Upper lobe of left lung (tissue), 6 donors: ENCODE results near the gene SPESP1. TPM values are rescaled to one million over a fixed set of nuclear protein-coding genes. Genes with fewer than 3 reads are reported as not detected.
A peak's percentile ranks its signal among the peaks of the same experiment; 100 is the strongest.
"Not testable (repeated sequence)": the region's sequence is repeated elsewhere in the genome, so short reads cannot be mapped to it uniquely, and the experiment has no call there.

Experiments
- ATAC-seq, 2 donors: fragments of 200-7000 bp; cut with Tn5 transposase; one replicate each; pipeline ENCODE4 v1.9.1; 2022; ENCODE audit warnings: mild to moderate bottlenecking in 2 of 2, moderate library complexity in 2 of 2; ENCODE audit not compliant: low FRiP score in 2 of 2
- DNase-seq, 2 donors: peaks; one replicate each; pipeline ENCODE4 v3.0.0-alpha.2; 2019 to 2020
- H3K27ac ChIP-seq, 4 donors: fragments of 200-600 bp; sonication (generic); one replicate each; pipeline ENCODE4 v1.5.1; 2016 to 2019
- H3K27me3 ChIP-seq, 4 donors: fragments of 200-600 bp; sonication (generic); one replicate each; pipeline ENCODE4 v1.5.1; 2017 to 2019
- H3K36me3 ChIP-seq, 4 donors: fragments of 200-600 bp; sonication (generic); one replicate each; pipeline ENCODE4 v1.5.1; 2016 to 2019
- H3K4me1 ChIP-seq, 4 donors: fragments of 200-600 bp; sonication (generic); one replicate each; pipeline ENCODE4 v1.5.1; 2018 to 2019
- H3K4me3 ChIP-seq, 4 donors: fragments of 200-600 bp; sonication (generic); one replicate each; pipeline ENCODE4 v1.5.1; 2017 to 2019; ENCODE audit warnings: mild to moderate bottlenecking in 2 of 4, moderate library complexity in 1 of 4
- H3K9me3 ChIP-seq, 4 donors: fragments of 200-600 bp; sonication (generic); one replicate each; pipeline ENCODE4 v1.5.1; 2018 to 2019
- EP300 ChIP-seq, 4 donors: sonication (generic); formaldehyde crosslinking; IDR thresholded peaks; one replicate each; pipeline ENCODE4 v1.5.1; 2017; ENCODE audit warnings: antibody characterized with exemption in 4 of 4, control low read depth in 2 of 4
- POLR2A ChIP-seq, 4 donors: fragments of 450-650 bp; IDR thresholded peaks; one replicate each; pipeline ENCODE4 v1.5.1; 2016 to 2017; ENCODE audit warnings: antibody characterized with exemption in 4 of 4, mild to moderate bottlenecking in 2 of 4
- POLR2AphosphoS5 ChIP-seq, 2 donors: sonication (generic); formaldehyde crosslinking; IDR thresholded peaks; one replicate each; pipeline ENCODE4 v1.5.1; 2017; ENCODE audit warnings: antibody characterized with exemption in 2 of 2
- WGBS, 2 donors: methylation state at CpG; one replicate each; pipeline ENCODE4 v1.1.5; 2017 to 2018; 5-methylcytosine and 5-hydroxymethylcytosine counted together
- total RNA-seq, 6 donors: library from RNA; depleted of rRNA in 4 of 6; stranded (reverse); fragments of >200 nt in 4 of 6; gene quantifications; one replicate each; pipeline versions ENCODE4 v1.1.0 to v1.2.1, GENCODE V29; 2016 to 2021
- TF ChIP-seq, protein P1 (sequence below), 6 experiments: fragments of 450-650 bp in 4 of 6; fragments of 200-600 bp in 2 of 6; sonication (generic) in 2 of 6; IDR thresholded peaks; one replicate each; pipeline ENCODE4 v1.5.1; 2016 to 2019; ENCODE audit warnings: antibody characterized with exemption in 6 of 6
- donor health status: DM: no; HTN: no; CAD: no; lungs with moderate emphysema.
- donor health status: DM: no; HTN: yes; CAD: no; lungs with severe emphysema.

Gene SPESP1
- total RNA-seq, 6 donors from 2014 or later: 0.91 to 5.1 (median 2.5) TPM; not detected in 1

DNA sequence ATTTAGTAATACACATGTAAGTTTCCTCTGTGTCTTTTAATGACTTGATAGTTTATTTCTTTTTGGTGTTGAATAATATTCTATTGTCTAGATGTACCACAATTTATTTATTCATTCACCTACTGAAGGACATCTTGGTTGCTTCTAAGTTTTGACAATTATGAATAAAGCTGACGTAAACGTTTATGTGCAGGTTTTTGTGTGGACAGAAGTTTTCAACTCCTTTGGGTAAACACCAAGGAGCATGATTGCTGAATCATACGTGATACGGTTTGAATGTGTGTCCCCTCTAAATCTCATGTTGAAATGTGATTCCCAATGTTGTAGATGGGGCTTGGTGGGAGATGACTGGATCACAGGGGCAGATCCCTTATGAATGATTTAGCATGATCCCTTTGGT is 21.5 kb downstream of the SPESP1 start:
- Histone ChIP-seq H3K27ac (no peak overlapping the region), H3K27me3 (no peaks in the 10 kb centered on the region), H3K4me1 (no peaks in the 10 kb centered on the region), H3K4me3 (no peak overlapping the region), H3K36me3 (no peaks in the 10 kb centered on the region), H3K9me3 (no peaks in the 10 kb centered on the region)
- ATAC-seq (no peak), DNase-seq (no peak)
- WGBS, 2 donors: 76 to 78% methylated on average over 4 of the region's 4 CpGs
- TF ChIP-seq POLR2A (IDR thresholded peaks at IDR 0.05): no peak
- no peak for TF ChIP-seq EP300 (IDR thresholded peaks at IDR 0.05)
- TF ChIP-seq, protein P1, sequence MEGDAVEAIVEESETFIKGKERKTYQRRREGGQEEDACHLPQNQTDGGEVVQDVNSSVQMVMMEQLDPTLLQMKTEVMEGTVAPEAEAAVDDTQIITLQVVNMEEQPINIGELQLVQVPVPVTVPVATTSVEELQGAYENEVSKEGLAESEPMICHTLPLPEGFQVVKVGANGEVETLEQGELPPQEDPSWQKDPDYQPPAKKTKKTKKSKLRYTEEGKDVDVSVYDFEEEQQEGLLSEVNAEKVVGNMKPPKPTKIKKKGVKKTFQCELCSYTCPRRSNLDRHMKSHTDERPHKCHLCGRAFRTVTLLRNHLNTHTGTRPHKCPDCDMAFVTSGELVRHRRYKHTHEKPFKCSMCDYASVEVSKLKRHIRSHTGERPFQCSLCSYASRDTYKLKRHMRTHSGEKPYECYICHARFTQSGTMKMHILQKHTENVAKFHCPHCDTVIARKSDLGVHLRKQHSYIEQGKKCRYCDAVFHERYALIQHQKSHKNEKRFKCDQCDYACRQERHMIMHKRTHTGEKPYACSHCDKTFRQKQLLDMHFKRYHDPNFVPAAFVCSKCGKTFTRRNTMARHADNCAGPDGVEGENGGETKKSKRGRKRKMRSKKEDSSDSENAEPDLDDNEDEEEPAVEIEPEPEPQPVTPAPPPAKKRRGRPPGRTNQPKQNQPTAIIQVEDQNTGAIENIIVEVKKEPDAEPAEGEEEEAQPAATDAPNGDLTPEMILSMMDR (IDR thresholded peaks at IDR 0.05): no peak
- TF ChIP-seq POLR2AphosphoS5 (IDR thresholded peaks at IDR 0.05): no peak

DNA sequence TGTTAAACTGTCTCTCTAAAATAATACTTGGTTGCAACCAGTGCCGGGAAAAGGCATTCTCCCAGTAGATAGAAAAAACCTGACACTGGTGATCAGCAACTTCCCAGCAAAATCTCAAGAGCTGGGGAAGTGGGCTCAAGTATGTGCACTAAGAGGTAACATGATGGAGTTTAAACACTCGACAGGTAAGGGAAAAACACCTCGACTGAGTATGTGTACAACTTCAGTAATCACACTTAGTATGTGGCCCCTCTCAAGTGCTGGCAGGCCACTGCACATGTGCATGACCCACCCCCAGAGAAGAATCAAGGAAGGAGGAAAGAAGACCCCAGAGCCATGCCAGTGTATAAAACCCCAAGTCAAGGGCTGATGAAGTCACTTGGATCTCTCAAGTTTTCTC is 27.4 kb downstream of the SPESP1 start:
- peaks cover 0 to 10% (median 0%) of the 10 kb centered on the region in 4 donors for H3K4me1 ChIP-seq
- H3K36me3 ChIP-seq: no peaks in the 10 kb centered on the region
- ATAC-seq: no peak
- H3K9me3 ChIP-seq: no peaks in the 10 kb centered on the region
- peak; percentile 28 to 34 for TF ChIP-seq POLR2AphosphoS5 (IDR thresholded peaks at IDR 0.05)
- TF ChIP-seq EP300 (IDR thresholded peaks at IDR 0.05): peak in 1 of 4 donors; percentile 46
- TF ChIP-seq POLR2A (IDR thresholded peaks at IDR 0.05): no peak
- TF ChIP-seq, protein P1 (IDR thresholded peaks at IDR 0.05): no peak
- H3K27me3 ChIP-seq: no peaks in the 10 kb centered on the region
- H3K4me3 ChIP-seq: no peak overlapping the region
- no peak overlapping the region for H3K27ac ChIP-seq
- DNase-seq: peak in 1 of 2 donors; percentile 55
- 70 to 71% methylated on average over 3 of the region's 3 CpGs for WGBS, 2 donors

DNA sequence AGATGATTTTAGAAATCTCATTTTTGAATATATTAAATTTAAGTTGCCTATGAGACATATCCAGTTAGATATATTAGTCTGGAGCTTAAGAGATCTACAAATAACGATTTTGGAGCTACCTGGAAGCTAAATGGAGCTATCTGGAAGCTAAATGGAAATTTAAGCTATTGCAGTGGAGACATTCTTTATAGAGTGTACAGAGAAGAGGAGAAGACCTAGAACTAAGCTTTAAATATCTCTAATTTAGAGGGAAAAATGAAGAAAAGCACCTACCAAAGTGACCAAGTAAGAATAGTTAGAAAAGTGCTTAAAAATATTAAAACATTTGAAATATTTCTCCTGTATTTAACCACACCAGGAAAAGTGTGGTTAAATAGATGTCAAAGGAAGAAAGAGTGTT is 28.3 kb downstream of the SPESP1 start:
- Histone ChIP-seq H3K27ac (no peak overlapping the region), H3K9me3 (no peaks in the 10 kb centered on the region), H3K4me3 (no peak overlapping the region), H3K27me3 (no peaks in the 10 kb centered on the region), H3K36me3 (no peaks in the 10 kb centered on the region), H3K4me1 (peaks cover 0 to 10% (median 0%) of the 10 kb centered on the region in 4 donors)
- ATAC-seq (no peak), DNase-seq (no peak)
- TF ChIP-seq POLR2A (IDR thresholded peaks at IDR 0.05): no peak
- no peak for TF ChIP-seq EP300 (IDR thresholded peaks at IDR 0.05)
- TF ChIP-seq, protein P1 (IDR thresholded peaks at IDR 0.05): no peak
- no peak for TF ChIP-seq POLR2AphosphoS5 (IDR thresholded peaks at IDR 0.05)
- WGBS, 2 donors: 74 to 87% methylated on average over 1 of the region's 1 CpG

DNA sequence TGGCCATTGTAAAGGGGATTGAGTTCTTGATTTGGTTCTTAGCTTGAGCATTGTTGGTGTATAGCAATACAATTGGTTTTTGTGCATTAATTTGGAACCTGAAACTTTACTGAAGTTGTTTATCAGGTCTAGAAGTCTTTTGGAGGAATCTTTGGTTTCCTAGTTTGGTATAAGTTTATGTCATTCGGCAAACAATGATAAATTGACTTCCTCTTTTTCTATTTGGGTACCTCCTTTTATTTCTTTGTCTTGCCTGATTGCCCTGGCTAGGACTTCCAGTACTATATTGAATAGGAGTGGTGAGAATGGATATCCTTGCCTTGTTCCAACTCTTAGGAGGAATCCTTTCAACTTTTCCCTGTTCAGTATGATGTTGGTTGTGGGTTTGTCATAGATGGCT is 32.1 kb downstream of the SPESP1 start:
- WGBS, 2 donors: 38 to 42% methylated on average over 1 of the region's 1 CpG
- no peak for ATAC-seq

DNA sequence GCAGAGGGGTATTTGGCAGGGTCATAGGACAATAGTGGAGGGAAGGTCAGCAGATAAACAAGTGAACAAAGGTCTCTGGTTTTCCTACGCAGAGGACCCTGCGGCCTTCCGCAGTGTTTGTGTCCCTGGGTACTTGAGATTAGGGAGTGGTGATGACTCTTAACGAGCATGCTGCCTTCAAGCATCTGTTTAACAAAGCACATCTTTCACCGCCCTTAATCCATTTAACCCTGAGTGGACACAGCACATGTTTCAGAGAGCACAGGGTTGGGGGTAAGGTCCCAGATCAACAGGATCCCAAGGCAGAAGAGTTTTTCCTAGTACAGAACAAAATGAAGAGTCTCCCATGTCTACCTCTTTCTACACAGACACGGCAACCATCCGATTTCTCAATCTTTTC is 33.4 kb downstream of the SPESP1 start:
- DNase-seq, H3K27ac ChIP-seq, H3K36me3 ChIP-seq, H3K4me3 ChIP-seq, H3K27me3 ChIP-seq, H3K4me1 ChIP-seq, ATAC-seq: not testable (repeated sequence)
- 58 to 59% methylated on average over 6 to 7 of the region's 7 CpGs for WGBS, 2 donors
- peaks cover under 1 to 10% (median 4%) of the 10 kb centered on the region in 4 donors for H3K9me3 ChIP-seq

More for the DNA sequence above, 32.1 kb downstream of the SPESP1 start:
- no peak for DNase-seq
- H3K36me3 ChIP-seq: no peaks in the 10 kb centered on the region
- H3K9me3 ChIP-seq: peaks cover 0 to 3% (median 0%) of the 10 kb centered on the region in 4 donors
- no peaks in the 10 kb centered on the region for H3K27me3 ChIP-seq
- peaks cover 0 to 5% (median 0%) of the 10 kb centered on the region in 4 donors for H3K4me1 ChIP-seq
- TF ChIP-seq EP300 (IDR thresholded peaks at IDR 0.05) (no peak), POLR2AphosphoS5 (IDR thresholded peaks at IDR 0.05) (no peak), POLR2A (IDR thresholded peaks at IDR 0.05) (no peak)
- TF ChIP-seq, protein P1 (IDR thresholded peaks at IDR 0.05): no peak
- H3K4me3 ChIP-seq: no peak overlapping the region
- no peak overlapping the region for H3K27ac ChIP-seq
